MCF 10A (cell line): ENCODE results near the gene CHST15. TPM values are rescaled to one million over a fixed set of nuclear protein-coding genes. Genes with fewer than 3 reads are reported as not detected.

Experiments used
- BruUV-seq: library from RNA; stranded (reverse); fragments of 400-500 nt; replicated peaks from 2 replicates; lab custom pipeline; 2021; lab: Mats Ljungman, UMichigan
- CTCF ChIA-PET: fragments of 300-600 bp; sonication (Branson Sonifier 250); formaldehyde crosslinking; extraction: SDS; loops from one replicate; lab custom pipeline; 2021; ENCODE audit warnings: antibody characterized with exemption, inconsistent platforms; lab: Yijun Ruan, JAX
- POLR2A ChIA-PET: fragments of 300-600, 350-650 bp; sonication (Branson Sonifier 250); formaldehyde crosslinking; extraction: SDS; loops from one replicate; lab custom pipeline; 2020; ENCODE audit warnings: antibody characterized with exemption, inconsistent platforms; lab: Yijun Ruan, JAX
- DNase-seq: peaks from one replicate; pipeline ENCODE4 v3.0.0-alpha.2; 2018; ENCODE audit not compliant: unreplicated experiment
- H3K27ac Mint-ChIP-seq: one replicate; pipeline ENCODE4 v1.8.0; 2022; ENCODE audit warnings: mild to moderate bottlenecking, low read depth, mixed read lengths; ENCODE audit not compliant: unreplicated experiment
- H3K27me3 Mint-ChIP-seq: one replicate; pipeline ENCODE4 v1.8.0; 2022; ENCODE audit warnings: mixed read lengths; ENCODE audit not compliant: insufficient read depth, unreplicated experiment
- H3K36me3 Mint-ChIP-seq: one replicate; pipeline ENCODE4 v1.8.0; 2022; ENCODE audit warnings: mild to moderate bottlenecking, moderate library complexity, mixed read lengths; ENCODE audit not compliant: insufficient read depth, unreplicated experiment
- H3K4me1 Mint-ChIP-seq: one replicate; pipeline ENCODE4 v1.8.0; 2022; ENCODE audit warnings: mixed read lengths; ENCODE audit not compliant: insufficient read depth, unreplicated experiment
- H3K4me3 Mint-ChIP-seq: one replicate; pipeline ENCODE4 v1.8.0; 2022; ENCODE audit warnings: mild to moderate bottlenecking, moderate library complexity, mixed read lengths; ENCODE audit not compliant: unreplicated experiment
- H3K9me3 Mint-ChIP-seq: one replicate; pipeline ENCODE4 v1.8.0; 2022; ENCODE audit warnings: mixed read lengths; ENCODE audit not compliant: unreplicated experiment
- CTCF ChIP-seq: fragments of 200-600 bp; IDR thresholded peaks from one replicate; pipeline ENCODE4 v1.8.0; 2022; ENCODE audit warnings: antibody characterized with exemption, mild to moderate bottlenecking; ENCODE audit not compliant: unreplicated experiment
- intact Hi-C: fragments of 100-400 bp; cut with micrococcal nuclease; formaldehyde crosslinking; loops from 2 replicates; pipeline ENCODE4 v1.14.1; 2022
- total RNA-seq: library from RNA; stranded (reverse); gene quantifications from 2 replicates; pipeline ENCODE4 v1.2.3, GENCODE V29; 2022

CHST15 gene
- total RNA-seq, 1 experiment from 2014 or later, result 32.8 TPM

DNA sequence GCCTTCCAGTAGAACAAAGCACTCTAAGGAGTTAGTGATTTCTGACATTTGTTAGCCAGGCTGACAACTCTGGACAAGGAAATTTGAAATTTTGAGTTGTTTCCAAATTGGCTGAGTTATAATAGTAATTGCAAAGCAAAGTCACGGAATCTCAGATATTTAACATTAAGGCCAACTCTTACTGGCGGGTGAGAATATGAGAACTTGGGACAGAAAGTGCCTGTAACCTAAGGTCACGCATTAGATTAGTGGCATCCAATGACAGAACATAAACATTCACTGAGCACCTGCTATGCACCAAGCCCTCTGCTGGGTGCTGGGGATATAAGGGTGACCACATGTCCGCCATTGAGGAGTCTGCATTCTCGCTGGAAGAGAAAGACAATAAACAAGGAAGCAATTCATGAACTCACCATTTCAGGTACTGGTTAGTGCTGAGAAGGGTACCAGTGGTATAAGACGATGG is 45.5 kb upstream of the CHST15 start:
- Mint-ChIP-seq H3K9me3 (no peaks in the 10 kb centered on the region), H3K36me3 (no peaks in the 10 kb centered on the region), H3K27ac (no peak overlapping the region), H3K4me3 (no peak overlapping the region), H3K4me1 (no peaks in the 10 kb centered on the region), H3K27me3 (no peaks in the 10 kb centered on the region)
- POLR2A ChIA-PET, result no interaction called here
- DNase-seq, result no peak
- intact Hi-C loops, result no loop called here
- no peak for TF ChIP-seq CTCF
- BruUV-seq, result no TSS peak
- CTCF ChIA-PET, result no interaction called here

GRCh38 chr10:124138195-124138882 is 44.9 kb upstream of the CHST15 start:
- Mint-ChIP-seq H3K4me3 (no peak overlapping the region), H3K27ac (no peak overlapping the region), H3K27me3 (no peaks in the 10 kb centered on the region), H3K4me1 (no peaks in the 10 kb centered on the region), H3K9me3 (no peaks in the 10 kb centered on the region), H3K36me3 (no peaks in the 10 kb centered on the region)
- DNase-seq, result no peak
- ChIA-PET CTCF (no interaction called here), POLR2A (no interaction called here)
- intact Hi-C loops, result no loop called here
- no TSS peak for BruUV-seq
- no peak for TF ChIP-seq CTCF

- TF ChIP-seq CTCF, result no peak
- Mint-ChIP-seq H3K9me3 (no peaks in the 10 kb centered on the region), H3K36me3 (no peaks in the 10 kb centered on the region), H3K4me1 (no peaks in the 10 kb centered on the region), H3K27ac (no peak overlapping the region), H3K27me3 (no peaks in the 10 kb centered on the region), H3K4me3 (no peak overlapping the region)
- BruUV-seq, result no TSS peak
- peak; percentile 24 for DNase-seq
- ChIA-PET CTCF (interaction anchor here (0.8 to 1.9 kb wide), 2 partner anchors 8 to 140 kb away, joined by 3 to 9 read pairs; no protein-coding TSS in a partner anchor), POLR2A (no interaction called here)
- intact Hi-C loops, result no loop called here
Observed at GRCh38 chr10:124134251-124134893, 41.0 kb upstream of the CHST15 start.

DNA sequence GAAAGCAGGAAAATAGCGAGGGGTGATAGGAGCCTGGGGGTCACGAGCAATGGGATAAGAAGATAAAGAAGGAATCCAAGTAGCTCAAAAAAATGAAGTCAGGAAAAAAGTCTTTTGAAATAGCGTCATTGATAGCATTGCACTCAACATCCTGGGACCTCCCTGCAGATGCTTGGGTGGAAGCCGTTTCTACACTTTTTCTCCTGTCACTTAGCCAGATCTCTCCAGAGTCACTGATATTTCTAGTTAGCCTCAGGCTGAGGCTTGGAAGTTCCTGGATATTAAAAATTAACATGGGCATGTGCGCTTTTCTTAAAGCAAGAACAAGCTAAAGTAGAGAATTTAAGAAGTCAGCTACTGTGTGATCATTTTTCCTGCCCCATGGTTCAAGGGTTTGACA is 39.5 kb upstream of the CHST15 start:
- no peak for TF ChIP-seq CTCF
- BruUV-seq, result no TSS peak
- H3K36me3 Mint-ChIP-seq, result no peaks in the 10 kb centered on the region
- H3K9me3 Mint-ChIP-seq, result no peaks in the 10 kb centered on the region
- no peak for DNase-seq
- CTCF ChIA-PET, result interaction anchor here (0.8 kb wide), 1 partner anchor 31 kb away, joined by 7 read pairs; no protein-coding TSS in a partner anchor
- H3K27ac Mint-ChIP-seq, result no peak overlapping the region
- no peaks in the 10 kb centered on the region for H3K27me3 Mint-ChIP-seq
- POLR2A ChIA-PET, result interaction anchor here (1.7 kb wide), 1 partner anchor 27 kb away, joined by 4 read pairs; no protein-coding TSS in a partner anchor
- intact Hi-C loops, result no loop called here
- no peak overlapping the region for H3K4me3 Mint-ChIP-seq
- H3K4me1 Mint-ChIP-seq, result no peaks in the 10 kb centered on the region
